Measurements from ENCODE around the gene TMEM14C. TPM values are rescaled to one million over a fixed set of nuclear protein-coding genes. Genes with fewer than 3 reads are reported as not detected.
"Not testable (repeated sequence)": the region's sequence is repeated elsewhere in the genome, so short reads cannot be mapped to it uniquely, and the experiment has no call there.

TMEM14C gene
- total RNA-seq, 1 donor from 2014 or later = 132 TPM

DNA sequence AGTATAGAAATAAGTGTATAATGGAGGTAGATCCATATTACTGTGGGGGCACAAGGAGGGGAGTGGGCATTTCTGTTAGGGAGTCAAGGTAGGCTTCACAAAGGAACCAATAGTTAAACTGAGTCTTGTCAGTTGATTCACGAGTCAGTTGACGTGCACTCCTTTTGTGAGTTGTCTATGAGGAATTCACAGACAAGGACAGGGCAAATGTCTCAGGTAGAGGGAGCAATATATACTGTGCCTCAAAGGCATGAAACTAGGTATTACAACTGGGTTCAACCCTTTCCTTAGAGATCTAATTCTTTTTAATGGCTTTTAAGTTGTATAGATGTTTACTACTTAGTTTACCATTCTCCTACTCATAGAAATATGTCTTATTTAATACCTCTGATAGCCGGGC lies 11.0 kb downstream of the TMEM14C start:
- DNase-seq = no peak
- Histone ChIP-seq H3K27ac (replicated peaks) (no peak overlapping the region), H3K9me3 (replicated peaks) (no peaks in the 10 kb centered on the region), H3K36me3 (peaks cover 44% of the 10 kb centered on the region), H3K4me1 (peaks cover 13% of the 10 kb centered on the region), H3K27me3 (ENCODE audit: low read depth) (no peaks in the 10 kb centered on the region), H3K4me3 (no peak overlapping the region)
- TF ChIP-seq, protein P1, sequence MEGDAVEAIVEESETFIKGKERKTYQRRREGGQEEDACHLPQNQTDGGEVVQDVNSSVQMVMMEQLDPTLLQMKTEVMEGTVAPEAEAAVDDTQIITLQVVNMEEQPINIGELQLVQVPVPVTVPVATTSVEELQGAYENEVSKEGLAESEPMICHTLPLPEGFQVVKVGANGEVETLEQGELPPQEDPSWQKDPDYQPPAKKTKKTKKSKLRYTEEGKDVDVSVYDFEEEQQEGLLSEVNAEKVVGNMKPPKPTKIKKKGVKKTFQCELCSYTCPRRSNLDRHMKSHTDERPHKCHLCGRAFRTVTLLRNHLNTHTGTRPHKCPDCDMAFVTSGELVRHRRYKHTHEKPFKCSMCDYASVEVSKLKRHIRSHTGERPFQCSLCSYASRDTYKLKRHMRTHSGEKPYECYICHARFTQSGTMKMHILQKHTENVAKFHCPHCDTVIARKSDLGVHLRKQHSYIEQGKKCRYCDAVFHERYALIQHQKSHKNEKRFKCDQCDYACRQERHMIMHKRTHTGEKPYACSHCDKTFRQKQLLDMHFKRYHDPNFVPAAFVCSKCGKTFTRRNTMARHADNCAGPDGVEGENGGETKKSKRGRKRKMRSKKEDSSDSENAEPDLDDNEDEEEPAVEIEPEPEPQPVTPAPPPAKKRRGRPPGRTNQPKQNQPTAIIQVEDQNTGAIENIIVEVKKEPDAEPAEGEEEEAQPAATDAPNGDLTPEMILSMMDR (IDR thresholded peaks at IDR 0.05; ENCODE audit: borderline replicate concordance) = no peak
- intact Hi-C loops (cut with micrococcal nuclease) = no loop called here

DNA sequence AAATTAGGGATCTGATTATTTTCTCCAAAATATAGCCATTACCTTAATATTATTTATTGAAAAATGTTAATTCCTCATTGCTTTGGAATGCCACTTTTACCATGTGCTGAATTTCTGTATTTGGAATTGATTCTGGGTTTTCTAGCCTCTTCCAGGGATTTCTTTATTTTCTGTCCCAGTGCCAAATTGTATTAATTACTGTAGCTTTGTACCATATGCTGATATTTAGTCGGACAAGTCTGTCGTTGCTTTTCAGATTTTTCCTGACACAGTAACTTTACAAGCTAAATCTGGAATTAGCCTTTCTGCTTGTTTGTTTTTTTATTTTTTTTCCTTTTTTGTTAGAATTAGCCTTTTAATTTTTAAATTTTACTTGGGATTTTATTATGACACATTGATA lies 13.9 kb downstream of the TMEM14C start:
- TF ChIP-seq, protein P1 (IDR thresholded peaks at IDR 0.05; ENCODE audit: borderline replicate concordance) = no peak
- Histone ChIP-seq H3K4me3 (no peak overlapping the region), H3K27me3 (ENCODE audit: low read depth) (no peaks in the 10 kb centered on the region), H3K36me3 (peaks cover 17% of the 10 kb centered on the region), H3K4me1 (no peaks in the 10 kb centered on the region), H3K27ac (replicated peaks) (no peak overlapping the region), H3K9me3 (replicated peaks) (no peaks in the 10 kb centered on the region)
- intact Hi-C loops (cut with micrococcal nuclease) = no loop called here
- DNase-seq = no peak

DNA sequence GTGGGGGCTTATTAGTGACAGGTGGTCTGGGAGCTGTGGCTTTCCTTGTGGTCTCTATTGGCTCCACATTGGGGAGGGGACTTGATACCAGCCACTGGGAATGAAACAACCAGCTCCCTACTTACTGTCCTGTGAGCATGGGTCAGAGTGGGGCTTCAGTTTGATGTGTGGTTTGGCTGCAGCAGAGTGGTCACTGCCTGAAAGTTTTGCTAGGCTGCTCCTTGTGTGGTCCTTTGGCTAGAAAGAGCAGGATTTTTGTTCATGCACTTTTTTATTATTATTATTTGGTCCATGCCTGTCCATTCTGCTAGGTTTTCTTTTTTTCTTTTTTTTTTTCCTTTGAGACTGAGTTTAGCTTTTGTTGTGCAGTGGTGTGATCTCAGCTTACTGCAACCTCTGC lies 17.2 kb downstream of the TMEM14C start:
- no peak overlapping the region for H3K27ac ChIP-seq (replicated peaks)
- no peaks in the 10 kb centered on the region for H3K27me3 ChIP-seq (ENCODE audit: low read depth)
- peaks cover 9% of the 10 kb centered on the region for H3K36me3 ChIP-seq
- intact Hi-C loops (cut with micrococcal nuclease) = no loop called here
- H3K4me1 ChIP-seq = no peaks in the 10 kb centered on the region
- TF ChIP-seq, protein P1 (IDR thresholded peaks at IDR 0.05; ENCODE audit: borderline replicate concordance) = no peak
- H3K4me3 ChIP-seq = no peak overlapping the region
- no peak for DNase-seq
- H3K9me3 ChIP-seq (replicated peaks) = no peaks in the 10 kb centered on the region

DNA sequence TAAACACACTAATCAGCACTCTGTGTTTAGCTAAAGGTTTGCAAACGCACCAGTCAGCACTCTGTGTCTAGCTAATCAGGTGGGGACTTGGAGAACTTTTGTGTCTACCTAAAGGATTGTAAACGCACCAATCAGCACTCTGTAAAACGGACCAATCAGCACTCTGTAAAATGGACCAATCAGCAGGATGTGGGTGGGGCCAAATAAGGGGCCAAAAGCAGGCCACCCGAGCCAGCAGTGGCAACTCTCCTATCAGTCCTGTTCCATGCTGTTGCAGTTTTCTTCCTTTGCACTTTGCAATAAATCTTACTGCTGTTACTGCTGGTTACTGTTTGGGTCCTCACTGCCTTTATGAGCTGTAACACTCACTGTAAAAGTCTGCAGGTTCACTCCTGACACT lies 18.8 kb downstream of the TMEM14C start:
- H3K27ac ChIP-seq (replicated peaks); H3K4me3 ChIP-seq; H3K36me3 ChIP-seq; DNase-seq; intact Hi-C loops (cut with micrococcal nuclease); H3K4me1 ChIP-seq; H3K27me3 ChIP-seq (ENCODE audit: low read depth); H3K9me3 ChIP-seq (replicated peaks): not testable (repeated sequence)

DNA sequence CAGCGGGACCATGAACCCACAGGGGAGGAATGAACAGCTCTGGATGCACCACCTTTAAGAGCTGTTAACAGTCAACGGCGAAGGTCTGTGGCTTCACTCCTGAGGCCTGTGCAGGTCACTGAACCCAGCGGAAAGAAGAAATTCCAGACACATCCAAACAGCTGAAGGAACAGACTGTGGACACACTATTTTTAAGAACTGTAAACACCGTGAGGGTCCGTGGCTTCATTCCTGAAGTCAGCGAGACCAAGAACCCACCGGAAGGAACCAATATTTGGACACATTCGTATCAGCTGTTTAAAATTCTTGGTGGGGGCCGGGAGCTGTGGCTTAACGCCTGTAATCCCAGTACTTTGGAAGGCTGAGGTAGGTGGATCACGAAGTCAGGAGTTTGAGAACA lies 19.4 kb downstream of the TMEM14C start:
- Histone ChIP-seq H3K36me3 (peaks cover 9% of the 10 kb centered on the region), H3K4me1 (peaks cover 7% of the 10 kb centered on the region), H3K9me3 (replicated peaks) (no peaks in the 10 kb centered on the region), H3K27me3 (ENCODE audit: low read depth) (no peaks in the 10 kb centered on the region), H3K27ac (replicated peaks) (no peak overlapping the region), H3K4me3 (no peak overlapping the region)
- no peak for DNase-seq
- TF ChIP-seq, protein P1 (IDR thresholded peaks at IDR 0.05; ENCODE audit: borderline replicate concordance) = no peak
- intact Hi-C loops (cut with micrococcal nuclease) = no loop called here

DNA sequence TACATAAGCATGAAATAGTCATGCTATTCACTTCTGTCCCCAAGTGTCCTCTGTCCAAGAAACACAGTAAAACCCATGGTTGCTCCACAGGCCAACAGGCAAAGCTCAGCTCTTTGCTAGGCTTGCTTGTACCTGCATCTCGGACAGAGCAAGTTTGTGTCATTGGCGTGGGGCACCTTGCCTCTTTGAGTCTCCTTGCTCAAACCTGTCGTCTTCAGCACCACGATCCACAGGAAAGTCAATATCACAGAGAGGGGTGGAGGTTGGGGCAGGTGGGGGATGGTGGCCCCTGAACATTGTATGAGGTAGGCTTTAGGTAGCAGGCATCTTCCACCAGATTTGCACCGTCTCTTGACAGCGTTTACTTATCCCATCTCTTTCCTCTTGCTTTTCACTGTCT lies 20.6 kb downstream of the TMEM14C start:
- TF ChIP-seq, protein P1 (IDR thresholded peaks at IDR 0.05; ENCODE audit: borderline replicate concordance) = no peak
- DNase-seq = no peak
- Histone ChIP-seq H3K27ac (replicated peaks) (no peak overlapping the region), H3K27me3 (ENCODE audit: low read depth) (no peaks in the 10 kb centered on the region), H3K36me3 (peaks cover 9% of the 10 kb centered on the region), H3K4me3 (no peak overlapping the region), H3K9me3 (replicated peaks) (no peaks in the 10 kb centered on the region), H3K4me1 (peaks cover 18% of the 10 kb centered on the region)
- intact Hi-C loops (cut with micrococcal nuclease) = no loop called here
